ENCODE data around the gene ITGB3. TPM values are rescaled to one million over a fixed set of nuclear protein-coding genes. Genes with fewer than 3 reads are reported as not detected.

ITGB3 gene
- total and polyA plus RNA-seq, 5 donors from 2014 or later, result 0.05 to 18.4 TPM; not detected in 3

- H3K27me3 ChIP-seq (ENCODE audit: control insufficient read depth, insufficient read depth, low read length), result no peaks in the 10 kb centered on the region
- DNase-seq, result no peak
- Mint-ChIP-seq H3K9me3 (no peaks in the 10 kb centered on the region), H3K4me1 (peaks cover 0 to 2% (median 0%) of the 10 kb centered on the region in 4 donors), H3K27ac (no peak overlapping the region), H3K4me3 (peak overlapping the region in 1 of 4 donors; percentile 68), H3K27me3 (peaks cover 7% of the 10 kb centered on the region), H3K36me3 (no peaks in the 10 kb centered on the region)
- H3K27ac ChIP-seq (ENCODE audit: insufficient read depth, low read length, poor library complexity, severe bottlenecking), result no peak overlapping the region
- H3K9me3 ChIP-seq (ENCODE audit: control insufficient read depth in 2 of 2, low read length in 2 of 2), result no peaks in the 10 kb centered on the region
- no peaks in the 10 kb centered on the region for H3K4me1 ChIP-seq (ENCODE audit: control insufficient read depth, insufficient read depth, low read length, poor library complexity, severe bottlenecking)
- no peak overlapping the region for H3K4me3 ChIP-seq (ENCODE audit: low read depth, low read length)
- no peak for ATAC-seq (ENCODE audit: low read depth in 2 of 2)
- H3K36me3 ChIP-seq (ENCODE audit: control insufficient read depth, insufficient read depth, low read length), result no peaks in the 10 kb centered on the region
Measured at GRCh38 chr17:47239967-47240651, 13.5 kb upstream of the ITGB3 start.

GRCh38 chr17:47240806-47241205 is 12.8 kb upstream of the ITGB3 start:
- H3K36me3 ChIP-seq (ENCODE audit: control insufficient read depth, insufficient read depth, low read length), result no peaks in the 10 kb centered on the region
- H3K27me3 ChIP-seq (ENCODE audit: control insufficient read depth, insufficient read depth, low read length), result peaks cover under 1% of the 10 kb centered on the region
- DNase-seq, result no peak
- no peak overlapping the region for H3K27ac Mint-ChIP-seq
- no peak overlapping the region for H3K27ac ChIP-seq (ENCODE audit: insufficient read depth, low read length, poor library complexity, severe bottlenecking)
- no peaks in the 10 kb centered on the region for H3K4me1 ChIP-seq (ENCODE audit: control insufficient read depth, insufficient read depth, low read length, poor library complexity, severe bottlenecking)
- no peaks in the 10 kb centered on the region for H3K9me3 ChIP-seq (ENCODE audit: control insufficient read depth in 2 of 2, low read length in 2 of 2)
- no peaks in the 10 kb centered on the region for H3K9me3 Mint-ChIP-seq
- ATAC-seq (ENCODE audit: low read depth in 2 of 2), result no peak
- H3K4me3 ChIP-seq (ENCODE audit: low read depth, low read length), result no peak overlapping the region
- H3K27me3 Mint-ChIP-seq, result peaks cover 13% of the 10 kb centered on the region
- H3K4me3 Mint-ChIP-seq, result peak overlapping the region in 1 of 4 donors; percentile 68
- H3K36me3 Mint-ChIP-seq, result no peaks in the 10 kb centered on the region
- peaks cover 0 to 2% (median 0%) of the 10 kb centered on the region in 4 donors for H3K4me1 Mint-ChIP-seq

- Histone ChIP-seq H3K27ac (ENCODE audit: insufficient read depth, low read length, poor library complexity, severe bottlenecking) (no peak overlapping the region), H3K4me3 (ENCODE audit: low read depth, low read length) (no peak overlapping the region), H3K4me1 (ENCODE audit: control insufficient read depth, insufficient read depth, low read length, poor library complexity, severe bottlenecking) (no peaks in the 10 kb centered on the region), H3K9me3 (ENCODE audit: control insufficient read depth in 2 of 2, low read length in 2 of 2) (no peaks in the 10 kb centered on the region), H3K36me3 (ENCODE audit: control insufficient read depth, insufficient read depth, low read length) (no peaks in the 10 kb centered on the region), H3K27me3 (ENCODE audit: control insufficient read depth, insufficient read depth, low read length) (peaks cover 4% of the 10 kb centered on the region)
- no peak for DNase-seq
- no peak overlapping the region for H3K27ac Mint-ChIP-seq
- H3K36me3 Mint-ChIP-seq, result no peaks in the 10 kb centered on the region
- peaks cover 0 to 2% (median 0%) of the 10 kb centered on the region in 4 donors for H3K4me1 Mint-ChIP-seq
- H3K4me3 Mint-ChIP-seq, result no peak overlapping the region
- no peaks in the 10 kb centered on the region for H3K9me3 Mint-ChIP-seq
- no peak for ATAC-seq (ENCODE audit: low read depth in 2 of 2)
- H3K27me3 Mint-ChIP-seq, result peaks cover 30% of the 10 kb centered on the region
Measured at GRCh38 chr17:47242648-47243047, 11.0 kb upstream of the ITGB3 start.

GRCh38 chr17:47243737-47244598 is 9.7 kb upstream of the ITGB3 start:
- H3K9me3 Mint-ChIP-seq, result no peaks in the 10 kb centered on the region
- peaks cover 44% of the 10 kb centered on the region for H3K27me3 Mint-ChIP-seq
- H3K4me3 Mint-ChIP-seq, result no peak overlapping the region
- H3K9me3 ChIP-seq (ENCODE audit: control insufficient read depth in 2 of 2, low read length in 2 of 2), result no peaks in the 10 kb centered on the region
- H3K4me1 ChIP-seq (ENCODE audit: control insufficient read depth, insufficient read depth, low read length, poor library complexity, severe bottlenecking), result no peaks in the 10 kb centered on the region
- ATAC-seq (ENCODE audit: low read depth in 2 of 2) (no peak), DNase-seq (no peak)
- no peak overlapping the region for H3K27ac ChIP-seq (ENCODE audit: insufficient read depth, low read length, poor library complexity, severe bottlenecking)
- peaks cover 4% of the 10 kb centered on the region for H3K27me3 ChIP-seq (ENCODE audit: control insufficient read depth, insufficient read depth, low read length)
- no peak overlapping the region for H3K4me3 ChIP-seq (ENCODE audit: low read depth, low read length)
- no peak overlapping the region for H3K27ac Mint-ChIP-seq
- no peaks in the 10 kb centered on the region for H3K36me3 Mint-ChIP-seq
- H3K36me3 ChIP-seq (ENCODE audit: control insufficient read depth, insufficient read depth, low read length), result no peaks in the 10 kb centered on the region
- peaks cover 0 to 2% (median 0%) of the 10 kb centered on the region in 4 donors for H3K4me1 Mint-ChIP-seq

GRCh38 chr17:47244697-47245096 is 8.9 kb upstream of the ITGB3 start:
- Mint-ChIP-seq H3K9me3 (no peaks in the 10 kb centered on the region), H3K27ac (no peak overlapping the region), H3K4me1 (peaks cover 0 to 2% (median 0%) of the 10 kb centered on the region in 4 donors), H3K4me3 (no peak overlapping the region), H3K27me3 (peaks cover 51% of the 10 kb centered on the region), H3K36me3 (no peaks in the 10 kb centered on the region)
- H3K4me1 ChIP-seq (ENCODE audit: control insufficient read depth, insufficient read depth, low read length, poor library complexity, severe bottlenecking), result no peaks in the 10 kb centered on the region
- ATAC-seq (ENCODE audit: low read depth in 2 of 2) (no peak), DNase-seq (no peak)
- no peaks in the 10 kb centered on the region for H3K36me3 ChIP-seq (ENCODE audit: control insufficient read depth, insufficient read depth, low read length)
- peaks cover 4% of the 10 kb centered on the region for H3K27me3 ChIP-seq (ENCODE audit: control insufficient read depth, insufficient read depth, low read length)
- H3K4me3 ChIP-seq (ENCODE audit: low read depth, low read length), result no peak overlapping the region
- H3K9me3 ChIP-seq (ENCODE audit: control insufficient read depth in 2 of 2, low read length in 2 of 2), result no peaks in the 10 kb centered on the region
- H3K27ac ChIP-seq (ENCODE audit: insufficient read depth, low read length, poor library complexity, severe bottlenecking), result no peak overlapping the region

GRCh38 chr17:47246120-47246519 is 7.5 kb upstream of the ITGB3 start:
- Mint-ChIP-seq H3K27me3 (peaks cover 58% of the 10 kb centered on the region), H3K4me1 (no peaks in the 10 kb centered on the region), H3K36me3 (no peaks in the 10 kb centered on the region), H3K9me3 (no peaks in the 10 kb centered on the region), H3K27ac (no peak overlapping the region), H3K4me3 (no peak overlapping the region)
- H3K27ac ChIP-seq (ENCODE audit: insufficient read depth, low read length, poor library complexity, severe bottlenecking), result no peak overlapping the region
- DNase-seq (no peak), ATAC-seq (ENCODE audit: low read depth in 2 of 2) (no peak)
- no peaks in the 10 kb centered on the region for H3K4me1 ChIP-seq (ENCODE audit: control insufficient read depth, insufficient read depth, low read length, poor library complexity, severe bottlenecking)
- H3K9me3 ChIP-seq (ENCODE audit: control insufficient read depth in 2 of 2, low read length in 2 of 2), result no peaks in the 10 kb centered on the region
- no peak overlapping the region for H3K4me3 ChIP-seq (ENCODE audit: low read depth, low read length)
- peaks cover 5% of the 10 kb centered on the region for H3K27me3 ChIP-seq (ENCODE audit: control insufficient read depth, insufficient read depth, low read length)
- no peaks in the 10 kb centered on the region for H3K36me3 ChIP-seq (ENCODE audit: control insufficient read depth, insufficient read depth, low read length)

- Mint-ChIP-seq H3K27ac (no peak overlapping the region), H3K27me3 (peaks cover 78% of the 10 kb centered on the region), H3K4me1 (peaks cover 0 to 16% (median 7%) of the 10 kb centered on the region in 4 donors), H3K36me3 (no peaks in the 10 kb centered on the region), H3K4me3 (no peak overlapping the region), H3K9me3 (no peaks in the 10 kb centered on the region)
- H3K4me1 ChIP-seq (ENCODE audit: control insufficient read depth, insufficient read depth, low read length, poor library complexity, severe bottlenecking), result peaks cover 13% of the 10 kb centered on the region
- H3K9me3 ChIP-seq (ENCODE audit: control insufficient read depth in 2 of 2, low read length in 2 of 2), result no peaks in the 10 kb centered on the region
- peaks cover 16% of the 10 kb centered on the region for H3K27me3 ChIP-seq (ENCODE audit: control insufficient read depth, insufficient read depth, low read length)
- ATAC-seq (ENCODE audit: low read depth in 2 of 2), result no peak
- no peak overlapping the region for H3K4me3 ChIP-seq (ENCODE audit: low read depth, low read length)
- no peaks in the 10 kb centered on the region for H3K36me3 ChIP-seq (ENCODE audit: control insufficient read depth, insufficient read depth, low read length)
- H3K27ac ChIP-seq (ENCODE audit: insufficient read depth, low read length, poor library complexity, severe bottlenecking), result no peak overlapping the region
- no peak for DNase-seq
Measured at GRCh38 chr17:47250855-47251254, 2.8 kb upstream of the ITGB3 start.

Data from CD4-positive, CD25-positive, alpha-beta regulatory T cell (primary cell).